GM12892 (cell line): ENCODE data around the gene OXA1L. TPM values are rescaled to one million over a fixed set of nuclear protein-coding genes. Genes with fewer than 3 reads are reported as not detected.
"Not testable (repeated sequence)": the region's sequence is repeated elsewhere in the genome, so short reads cannot be mapped to it uniquely, and the experiment has no call there.

ENCODE experiments used
- DNase-seq: peaks from one replicate; pipeline ENCODE4 v3.0.0; 2011; ENCODE audit not compliant: insufficient read length
- FAIRE-seq: peaks from 2 replicates; lab custom pipeline; 2011; peaks lifted over from hg19 to GRCh38; lab: Jason Lieb, UNC
- POLR2A ChIP-seq: IDR thresholded peaks from 2 replicates; pipeline ENCODE4 v1.6.1; 2011; ENCODE audit warnings: low read depth, low read length, control low read depth
- POLR2AphosphoS5 ChIP-seq: IDR thresholded peaks from 2 replicates; pipeline ENCODE4 v1.6.1; 2011; ENCODE audit warnings: low read depth, low read length, control low read depth
- TAF1 ChIP-seq: IDR thresholded peaks from 2 replicates; pipeline ENCODE4 v1.6.1; 2011; ENCODE audit warnings: low read depth, mild to moderate bottlenecking, control low read depth, low read length, borderline replicate concordance
- polyA plus RNA-seq: library from polyadenylated mRNA; unstranded; fragments of >200 nt; gene quantifications from one replicate; pipeline ENCODE4 v1.2.1, GENCODE V29; 2012; ENCODE audit warnings: missing spikeins, inconsistent platforms; ENCODE audit not compliant: missing spikeins

OXA1L gene
- 134 TPM for polyA plus RNA-seq

- TF ChIP-seq POLR2A, result peak; percentile 90
- TF ChIP-seq TAF1, result peak; percentile 93
- peak; percentile 80 for TF ChIP-seq POLR2AphosphoS5
- DNase-seq (peak; percentile 80), FAIRE-seq (peak; percentile 98)
These were observed at the start of gene OXA1L for GRCh38 chr14:22766457-22767322. OXA1L (plus strand) TSS chr14:22766688; CDS start chr14:22766702, 14 bp downstream.

GRCh38 chr14:22718091-22718490, 48.4 kb upstream of the OXA1L start:
- DNase-seq, result no peak
- FAIRE-seq, result no peak
- TF ChIP-seq POLR2A (no peak), TAF1 (no peak), POLR2AphosphoS5 (no peak)

- no peak for DNase-seq
These were observed 45.3 kb upstream of the OXA1L start for GRCh38 chr14:22721213-22721612.

GRCh38 chr14:22723815-22724214, 42.7 kb upstream of the OXA1L start:
- TF ChIP-seq POLR2AphosphoS5 (no peak), TAF1 (no peak), POLR2A (no peak)
- DNase-seq, result no peak
- no peak for FAIRE-seq

More at GRCh38 chr14:22721213-22721612, 45.3 kb upstream of the OXA1L start:
- TF ChIP-seq TAF1, result no peak
- no peak for TF ChIP-seq POLR2A
- TF ChIP-seq POLR2AphosphoS5, result no peak
- FAIRE-seq, result no peak

- DNase-seq, FAIRE-seq: not testable (repeated sequence)
These were observed 41.6 kb upstream of the OXA1L start for GRCh38 chr14:22724847-22725246.

GRCh38 chr14:22725374-22725773, 41.1 kb upstream of the OXA1L start:
- FAIRE-seq, DNase-seq: not testable (repeated sequence)

- no peak for FAIRE-seq
- DNase-seq, result no peak
- no peak for TF ChIP-seq POLR2A
- TF ChIP-seq TAF1, result no peak
- TF ChIP-seq POLR2AphosphoS5, result no peak
These were observed 40.5 kb upstream of the OXA1L start for GRCh38 chr14:22726012-22726411.

GRCh38 chr14:22732062-22732461, 34.4 kb upstream of the OXA1L start:
- not testable (repeated sequence) for FAIRE-seq

GRCh38 chr14:22733829-22734228, 32.7 kb upstream of the OXA1L start:
- no peak for TF ChIP-seq TAF1
- no peak for TF ChIP-seq POLR2AphosphoS5
- TF ChIP-seq POLR2A, result no peak
- no peak for FAIRE-seq
- DNase-seq, result no peak

More at GRCh38 chr14:22732062-22732461, 34.4 kb upstream of the OXA1L start:
- DNase-seq, result not testable (repeated sequence)

- DNase-seq (no peak), FAIRE-seq (no peak)
- no peak for TF ChIP-seq POLR2AphosphoS5
- no peak for TF ChIP-seq TAF1
- no peak for TF ChIP-seq POLR2A
These were observed 31.4 kb upstream of the OXA1L start for GRCh38 chr14:22735096-22735495.

- DNase-seq, FAIRE-seq: not testable (repeated sequence)
These were observed 30.1 kb upstream of the OXA1L start for GRCh38 chr14:22736384-22736783.

GRCh38 chr14:22737052-22737451, 29.4 kb upstream of the OXA1L start:
- peak; percentile 70 for FAIRE-seq
- DNase-seq, result peak; percentile 61
- TF ChIP-seq TAF1 (no peak), POLR2AphosphoS5 (no peak), POLR2A (no peak)

- no peak for DNase-seq
- no peak for TF ChIP-seq POLR2AphosphoS5
- TF ChIP-seq TAF1, result no peak
- no peak for TF ChIP-seq POLR2A
- FAIRE-seq, result no peak
These were observed 27.1 kb upstream of the OXA1L start for GRCh38 chr14:22739423-22739822.
